Ishikawa (cell line): ENCODE data around the gene ADAM19.

Experiments used
- CEBPB ChIP-seq: IDR thresholded peaks from 2 replicates; pipeline ENCODE4 v1.6.1; 2012
- CREB1 ChIP-seq: IDR thresholded peaks from 2 replicates; pipeline ENCODE4 v1.6.1; 2012; ENCODE audit warnings: low read depth
- EGR1 ChIP-seq: IDR thresholded peaks from 2 replicates; pipeline ENCODE4 v1.6.1; 2012
- EP300 ChIP-seq: IDR thresholded peaks from 2 replicates; pipeline ENCODE4 v1.6.1; 2012; ENCODE audit warnings: borderline replicate concordance
- FOXM1 ChIP-seq: IDR thresholded peaks from 2 replicates; pipeline ENCODE4 v1.6.1; 2012; ENCODE audit warnings: low read depth, borderline replicate concordance
- NFIC ChIP-seq: IDR thresholded peaks from 2 replicates; pipeline ENCODE4 v1.6.1; 2012
- RAD21 ChIP-seq: IDR thresholded peaks from 2 replicates; pipeline ENCODE4 v1.6.1; 2012; ENCODE audit warnings: low read depth
- TAF1 ChIP-seq: IDR thresholded peaks from 2 replicates; pipeline ENCODE4 v1.6.1; 2012; ENCODE audit warnings: low read depth, mild to moderate bottlenecking
- TCF12 ChIP-seq: IDR thresholded peaks from 2 replicates; pipeline ENCODE4 v1.6.1; 2012; ENCODE audit warnings: low read depth
- YY1 ChIP-seq: IDR thresholded peaks from 2 replicates; pipeline ENCODE4 v1.6.1; 2012; ENCODE audit warnings: low read depth
- TF ChIP-seq, protein P1 (sequence below): IDR thresholded peaks from 2 replicates; pipeline ENCODE4 v1.6.1; 2012; ENCODE audit warnings: low read depth, mild to moderate bottlenecking
- TF ChIP-seq, protein P2 (sequence below): IDR thresholded peaks from 2 replicates; pipeline ENCODE4 v1.6.1; 2012

DNA sequence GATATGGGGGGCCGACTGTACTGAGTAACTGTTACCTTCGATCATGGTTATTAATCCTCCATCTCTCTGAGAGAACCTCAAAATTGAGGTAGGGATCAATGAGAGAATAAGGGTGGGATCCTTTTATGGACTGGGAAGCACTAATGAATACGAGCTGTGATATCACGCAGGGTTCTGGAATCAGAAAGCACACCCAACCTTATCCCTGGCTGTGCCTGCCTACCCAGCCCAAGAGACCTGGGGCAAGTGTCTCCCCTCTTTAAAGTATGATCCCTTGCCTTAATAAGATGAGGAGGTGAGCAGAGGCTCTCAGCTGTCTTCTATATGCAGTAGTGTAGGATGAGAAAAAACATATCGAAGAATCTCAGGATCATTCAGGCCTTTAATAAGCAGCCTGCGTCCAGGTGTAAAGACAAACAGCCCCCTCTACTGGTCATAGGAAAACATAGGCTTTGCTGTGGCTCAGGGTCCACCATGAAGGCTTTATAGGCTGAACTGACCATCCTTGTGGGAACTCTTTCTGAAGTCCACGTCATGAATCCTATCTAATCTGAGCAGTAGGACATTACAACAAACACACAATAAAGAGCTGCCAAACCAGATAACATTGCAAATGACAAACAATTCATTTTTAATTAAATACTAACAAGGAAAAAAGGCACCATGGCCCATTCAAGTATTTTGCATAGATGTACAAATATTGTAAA lies 98.7 kb downstream of the ADAM19 start:
- no peak for TF ChIP-seq YY1
- TF ChIP-seq EP300, result no peak
- TF ChIP-seq FOXM1, result no peak
- TF ChIP-seq, protein P1, sequence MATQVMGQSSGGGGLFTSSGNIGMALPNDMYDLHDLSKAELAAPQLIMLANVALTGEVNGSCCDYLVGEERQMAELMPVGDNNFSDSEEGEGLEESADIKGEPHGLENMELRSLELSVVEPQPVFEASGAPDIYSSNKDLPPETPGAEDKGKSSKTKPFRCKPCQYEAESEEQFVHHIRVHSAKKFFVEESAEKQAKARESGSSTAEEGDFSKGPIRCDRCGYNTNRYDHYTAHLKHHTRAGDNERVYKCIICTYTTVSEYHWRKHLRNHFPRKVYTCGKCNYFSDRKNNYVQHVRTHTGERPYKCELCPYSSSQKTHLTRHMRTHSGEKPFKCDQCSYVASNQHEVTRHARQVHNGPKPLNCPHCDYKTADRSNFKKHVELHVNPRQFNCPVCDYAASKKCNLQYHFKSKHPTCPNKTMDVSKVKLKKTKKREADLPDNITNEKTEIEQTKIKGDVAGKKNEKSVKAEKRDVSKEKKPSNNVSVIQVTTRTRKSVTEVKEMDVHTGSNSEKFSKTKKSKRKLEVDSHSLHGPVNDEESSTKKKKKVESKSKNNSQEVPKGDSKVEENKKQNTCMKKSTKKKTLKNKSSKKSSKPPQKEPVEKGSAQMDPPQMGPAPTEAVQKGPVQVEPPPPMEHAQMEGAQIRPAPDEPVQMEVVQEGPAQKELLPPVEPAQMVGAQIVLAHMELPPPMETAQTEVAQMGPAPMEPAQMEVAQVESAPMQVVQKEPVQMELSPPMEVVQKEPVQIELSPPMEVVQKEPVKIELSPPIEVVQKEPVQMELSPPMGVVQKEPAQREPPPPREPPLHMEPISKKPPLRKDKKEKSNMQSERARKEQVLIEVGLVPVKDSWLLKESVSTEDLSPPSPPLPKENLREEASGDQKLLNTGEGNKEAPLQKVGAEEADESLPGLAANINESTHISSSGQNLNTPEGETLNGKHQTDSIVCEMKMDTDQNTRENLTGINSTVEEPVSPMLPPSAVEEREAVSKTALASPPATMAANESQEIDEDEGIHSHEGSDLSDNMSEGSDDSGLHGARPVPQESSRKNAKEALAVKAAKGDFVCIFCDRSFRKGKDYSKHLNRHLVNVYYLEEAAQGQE, result no peak
- TF ChIP-seq RAD21, result peak; percentile 83
- TF ChIP-seq, protein P2, sequence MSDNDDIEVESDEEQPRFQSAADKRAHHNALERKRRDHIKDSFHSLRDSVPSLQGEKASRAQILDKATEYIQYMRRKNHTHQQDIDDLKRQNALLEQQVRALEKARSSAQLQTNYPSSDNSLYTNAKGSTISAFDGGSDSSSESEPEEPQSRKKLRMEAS, result no peak
- no peak for TF ChIP-seq TAF1
- TF ChIP-seq CEBPB, result no peak
- no peak for TF ChIP-seq NFIC
- no peak for TF ChIP-seq EGR1
- TF ChIP-seq CREB1, result no peak
- no peak for TF ChIP-seq TCF12
